Liver (tissue), 9 donors: Measurements from ENCODE around the gene NUBPL. TPM values are rescaled to one million over a fixed set of nuclear protein-coding genes. Genes with fewer than 3 reads are reported as not detected.

ENCODE experiments used
- DNase-seq: peaks from one replicate; pipeline ENCODE4 v3.0.0-alpha.2; 2017; ENCODE audit warnings: low spot score
- H3K27ac ChIP-seq, 2 donors: one replicate each; pipeline ENCODE4 v1.7.0; 2013; ENCODE audit warnings: inconsistent platforms in 2 of 2, low read length in 2 of 2, control low read depth in 1 of 2, low read depth in 1 of 2, mild to moderate bottlenecking in 1 of 2
- H3K27me3 ChIP-seq, 4 donors: one replicate each; pipeline versions ENCODE4 v1.6.1 to v1.7.0; 2013; ENCODE audit warnings: low read length in 3 of 4, inconsistent platforms in 1 of 4, mild to moderate bottlenecking in 1 of 4, moderate library complexity in 1 of 4; ENCODE audit not compliant: control insufficient read depth in 4 of 4, insufficient read depth in 4 of 4
- H3K36me3 ChIP-seq, 4 donors: one replicate each; pipeline versions ENCODE4 v1.6.1 to v1.7.0; 2013; ENCODE audit warnings: low read length in 3 of 4, mild to moderate bottlenecking in 3 of 4, low read depth in 1 of 4, moderate library complexity in 1 of 4; ENCODE audit not compliant: control insufficient read depth in 4 of 4, insufficient read depth in 3 of 4
- H3K4me1 ChIP-seq, 4 donors: one replicate each; pipeline versions ENCODE4 v1.6.1 to v1.7.0; 2013; ENCODE audit warnings: low read length in 3 of 4, mild to moderate bottlenecking in 3 of 4, moderate library complexity in 1 of 4; ENCODE audit not compliant: control insufficient read depth in 4 of 4, insufficient read depth in 4 of 4
- H3K4me3 ChIP-seq, 3 donors: one replicate each; pipeline versions ENCODE4 v1.6.1 to v1.7.0; 2013; ENCODE audit warnings: low read length in 3 of 3, control low read depth in 1 of 3, low read depth in 1 of 3, mild to moderate bottlenecking in 1 of 3
- H3K9ac ChIP-seq, 2 donors: one replicate each; pipeline ENCODE4 v1.7.0; 2013; ENCODE audit warnings: low read length in 2 of 2, mild to moderate bottlenecking in 2 of 2, moderate library complexity in 2 of 2, control low read depth in 1 of 2, low read depth in 1 of 2
- H3K9me3 ChIP-seq, 4 donors: one replicate each; pipeline versions ENCODE4 v1.6.1 to v1.7.0; 2013; ENCODE audit warnings: low read length in 3 of 4; ENCODE audit not compliant: control insufficient read depth in 4 of 4
- ATF3 ChIP-seq: IDR thresholded peaks from 2 replicates; pipeline ENCODE4 v1.6.1; 2016; ENCODE audit warnings: antibody characterized with exemption
- CTCF ChIP-seq: fragments of 150-350 bp; IDR thresholded peaks from 2 replicates; pipeline ENCODE4 v1.5.1; 2017; ENCODE audit warnings: improper control_type of control experiment, low read depth, low read length; ENCODE audit not compliant: missing input control
- EGR1 ChIP-seq, 2 donors: IDR thresholded peaks; 2 replicates each; pipeline ENCODE4 v1.6.1; 2016 to 2018; ENCODE audit warnings: antibody characterized with exemption in 2 of 2, low read depth in 2 of 2
- FOXA1 ChIP-seq: IDR thresholded peaks from 2 replicates; pipeline ENCODE4 v1.6.1; 2016; ENCODE audit warnings: antibody characterized with exemption
- FOXA2 ChIP-seq: IDR thresholded peaks from 2 replicates; pipeline ENCODE4 v1.6.1; 2016; ENCODE audit warnings: antibody characterized with exemption
- GABPA ChIP-seq, 2 donors: IDR thresholded peaks in 1 of 2; conservative IDR thresholded peaks in 1 of 2; 2 replicates each; pipeline ENCODE4 v1.6.1; 2016; ENCODE audit warnings: antibody characterized with exemption in 2 of 2, mild to moderate bottlenecking in 1 of 2, moderate library complexity in 1 of 2
- HNF4A ChIP-seq, 2 donors: conservative IDR thresholded peaks; 2 replicates each; pipeline ENCODE4 v1.6.1; 2016; ENCODE audit warnings: antibody characterized with exemption in 2 of 2, mild to moderate bottlenecking in 2 of 2
- HNF4G ChIP-seq: IDR thresholded peaks from 2 replicates; pipeline ENCODE4 v1.6.1; 2016; ENCODE audit warnings: antibody characterized with exemption
- JUND ChIP-seq, 2 donors: IDR thresholded peaks; 2 replicates each; pipeline ENCODE4 v1.6.1; 2016; ENCODE audit warnings: antibody characterized with exemption in 2 of 2
- MAX ChIP-seq: IDR thresholded peaks from 2 replicates; pipeline ENCODE4 v1.6.1; 2016; ENCODE audit warnings: antibody characterized with exemption
- NR2F2 ChIP-seq: IDR thresholded peaks from 2 replicates; pipeline ENCODE4 v1.6.1; 2016; ENCODE audit warnings: antibody characterized with exemption
- RXRA ChIP-seq, 2 donors: IDR thresholded peaks; 2 replicates each; pipeline ENCODE4 v1.6.1; 2017 to 2018; ENCODE audit warnings: antibody characterized with exemption in 2 of 2, mild to moderate bottlenecking in 1 of 2
- SP1 ChIP-seq: IDR thresholded peaks from 2 replicates; pipeline ENCODE4 v1.6.1; 2018; ENCODE audit warnings: antibody characterized with exemption, mild to moderate bottlenecking
- TAF1 ChIP-seq: conservative IDR thresholded peaks from 2 replicates; pipeline ENCODE4 v1.6.1; 2016; ENCODE audit warnings: antibody characterized with exemption, mild to moderate bottlenecking
- YY1 ChIP-seq: IDR thresholded peaks from 2 replicates; pipeline ENCODE4 v1.6.1; 2016; ENCODE audit warnings: antibody characterized with exemption, mild to moderate bottlenecking
- ZBTB33 ChIP-seq: IDR thresholded peaks from 2 replicates; pipeline ENCODE4 v1.6.1; 2016; ENCODE audit warnings: antibody characterized with exemption
- WGBS: extraction: QIAGEN DNeasy Blood & Tissue Kit; methylation state at CpG from one replicate; pipeline ENCODE4 v1.1.7; 2013; 5-methylcytosine and 5-hydroxymethylcytosine counted together
- polyA plus RNA-seq, 2 donors: library from polyadenylated mRNA; stranded (reverse) in 1 of 2; unstranded in 1 of 2; fragments of 200-250 nt in 1 of 2; fragments of >200 nt in 1 of 2; fragmentation: Nextera tagmentation in 1 of 2; extraction: Ambion mirVana in 1 of 2; gene quantifications; one replicate each; pipeline versions ENCODE4 v1.2.1 to v1.2.3, GENCODE V29; 2013 to 2015
- total RNA-seq, 2 donors: library from RNA; depleted of rRNA; stranded (reverse); fragments of >200 nt; gene quantifications; one replicate each; pipeline ENCODE4 v1.2.3, GENCODE V29; 2014
- donor health status: healthy.
- donor health status: healthy.
- donor health status: healthy.
- donor health status: healthy.
- donor health status: healthy.

Gene NUBPL
- total and polyA plus RNA-seq, 4 donors: 4.2 to 9.3 (median 6.7) TPM

GRCh38 chr14:31884238-31884637, 323.0 kb downstream of the NUBPL start (continued):
- no peak for TF ChIP-seq SP1
- no peak for TF ChIP-seq ZBTB33
- no peak for TF ChIP-seq HNF4G
- TF ChIP-seq GABPA (IDR thresholded peaks at IDR 0.05 in 1 of 2, conservative IDR thresholded peaks at IDR 0.05 in 1 of 2): no peak

GRCh38 chr14:31884776-31885379, 323.7 kb downstream of the NUBPL start:
- H3K9me3 ChIP-seq: no peaks in the 10 kb centered on the region
- no peak overlapping the region for H3K9ac ChIP-seq
- H3K27ac ChIP-seq: no peak overlapping the region
- WGBS: 95% methylated on average over 7 of the region's 7 CpGs
- H3K27me3 ChIP-seq: no peaks in the 10 kb centered on the region
- H3K4me1 ChIP-seq: no peaks in the 10 kb centered on the region
- no peaks in the 10 kb centered on the region for H3K36me3 ChIP-seq
- TF ChIP-seq CTCF: no peak
- H3K4me3 ChIP-seq: no peak overlapping the region
- DNase-seq: no peak

GRCh38 chr14:31886156-31886835, 325.1 kb downstream of the NUBPL start:
- DNase-seq: no peak
- H3K27me3 ChIP-seq: no peaks in the 10 kb centered on the region
- no peaks in the 10 kb centered on the region for H3K9me3 ChIP-seq
- H3K27ac ChIP-seq: no peak overlapping the region
- 79% methylated on average over 3 of the region's 3 CpGs for WGBS
- no peak for TF ChIP-seq MAX
- TF ChIP-seq FOXA2: no peak
- TF ChIP-seq ATF3: no peak
- TF ChIP-seq SP1: no peak
- no peak for TF ChIP-seq CTCF
- no peak for TF ChIP-seq NR2F2
- TF ChIP-seq YY1: no peak
- no peak for TF ChIP-seq ZBTB33
- no peak for TF ChIP-seq FOXA1
- no peak for TF ChIP-seq TAF1
- no peak for TF ChIP-seq EGR1 (IDR thresholded peaks at IDR 0.05; ENCODE audit: low read depth in 2 of 2)
- TF ChIP-seq HNF4G: no peak
- no peak for TF ChIP-seq JUND (IDR thresholded peaks at IDR 0.05)
- no peak for TF ChIP-seq HNF4A (conservative IDR thresholded peaks at IDR 0.05)
- no peak for TF ChIP-seq RXRA (IDR thresholded peaks at IDR 0.05)
- no peaks in the 10 kb centered on the region for H3K36me3 ChIP-seq
- H3K4me1 ChIP-seq: no peaks in the 10 kb centered on the region
- H3K4me3 ChIP-seq: no peak overlapping the region
- H3K9ac ChIP-seq: no peak overlapping the region
